Measurements from ENCODE around the gene WNT5B.
"Not testable (repeated sequence)": the region's sequence is repeated elsewhere in the genome, so short reads cannot be mapped to it uniquely, and the experiment has no call there.

WNT5B gene

GRCh38 chr12:1602706-1603105, 26.3 kb upstream of the WNT5B start:
- not testable (repeated sequence) for DNase-seq

- DNase-seq = no peak
These were observed 25.6 kb upstream of the WNT5B start for GRCh38 chr12:1603269-1603993.

DNA sequence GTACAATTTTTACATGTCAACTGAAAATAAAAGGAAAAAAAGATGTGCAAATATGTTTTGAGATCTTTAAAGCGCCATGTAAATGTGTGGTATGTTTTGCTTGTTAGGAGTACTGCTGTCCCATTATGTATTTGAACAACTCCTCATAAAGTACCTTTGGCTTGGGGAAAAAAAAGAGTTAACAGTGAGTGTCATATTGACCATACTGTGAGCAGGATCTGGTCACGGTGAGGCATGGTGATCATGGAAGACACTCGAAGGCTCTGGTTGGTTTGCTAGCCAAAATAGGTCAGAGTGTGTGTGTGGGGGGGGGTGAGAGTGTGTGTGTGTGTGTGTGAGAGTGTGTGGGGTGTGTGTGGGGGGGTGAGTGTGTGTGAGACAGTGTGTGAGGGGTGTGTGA, 24.6 kb upstream of the WNT5B start:
- DNase-seq = no peak

DNA sequence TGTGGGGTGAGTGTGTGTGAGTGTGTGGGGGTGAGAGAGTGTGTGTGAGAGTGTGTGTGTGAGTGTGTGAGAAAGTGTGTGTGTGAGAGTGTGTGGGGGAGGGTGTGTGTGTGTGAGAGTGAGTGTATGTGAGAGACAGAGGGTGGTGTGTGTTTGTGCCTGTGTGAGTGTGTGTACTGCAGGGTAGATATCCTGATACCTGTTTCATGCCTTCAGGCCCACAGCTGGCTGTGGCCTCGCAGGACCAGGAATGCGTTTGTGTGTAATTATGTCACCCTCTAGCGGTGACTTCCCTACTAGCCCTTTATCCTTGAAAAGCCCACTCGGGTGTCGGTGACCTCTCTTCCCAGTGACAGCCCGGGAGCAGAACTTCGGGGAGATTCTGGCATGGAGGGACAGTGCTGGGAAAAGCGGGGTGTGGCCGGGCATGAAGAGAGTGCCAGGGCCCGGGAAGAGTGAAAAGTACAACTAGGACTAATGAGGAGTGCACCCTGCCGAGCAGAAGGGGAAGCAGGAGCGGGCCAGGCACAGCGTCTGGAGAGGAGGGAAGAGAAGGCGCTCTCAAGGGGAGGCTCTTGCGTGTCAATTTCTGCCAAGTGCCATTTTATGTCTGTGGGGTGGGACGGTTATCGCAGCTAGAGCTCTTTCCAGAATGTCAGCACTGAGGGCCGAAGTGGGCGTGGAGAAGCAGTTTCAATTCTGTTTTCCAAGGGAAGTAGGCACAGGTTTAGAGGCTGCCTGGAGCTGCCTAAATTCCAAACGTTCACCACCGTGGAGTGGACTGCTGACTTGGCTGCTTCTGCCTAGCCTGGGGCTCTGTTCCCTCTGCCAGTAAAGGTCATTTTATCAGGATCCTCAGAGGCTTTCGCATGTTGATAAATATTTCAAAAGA, 23.7 kb upstream of the WNT5B start:
- DNase-seq = peak; percentile 67 to 76

- DNase-seq = peak; percentile 54 to 75
These were observed 22.9 kb upstream of the WNT5B start for GRCh38 chr12:1606021-1606622.

GRCh38 chr12:1607940-1608712, 20.9 kb upstream of the WNT5B start:
- DNase-seq = no peak

- DNase-seq = no peak
These were observed 20.3 kb upstream of the WNT5B start for GRCh38 chr12:1608713-1609119.

DNA sequence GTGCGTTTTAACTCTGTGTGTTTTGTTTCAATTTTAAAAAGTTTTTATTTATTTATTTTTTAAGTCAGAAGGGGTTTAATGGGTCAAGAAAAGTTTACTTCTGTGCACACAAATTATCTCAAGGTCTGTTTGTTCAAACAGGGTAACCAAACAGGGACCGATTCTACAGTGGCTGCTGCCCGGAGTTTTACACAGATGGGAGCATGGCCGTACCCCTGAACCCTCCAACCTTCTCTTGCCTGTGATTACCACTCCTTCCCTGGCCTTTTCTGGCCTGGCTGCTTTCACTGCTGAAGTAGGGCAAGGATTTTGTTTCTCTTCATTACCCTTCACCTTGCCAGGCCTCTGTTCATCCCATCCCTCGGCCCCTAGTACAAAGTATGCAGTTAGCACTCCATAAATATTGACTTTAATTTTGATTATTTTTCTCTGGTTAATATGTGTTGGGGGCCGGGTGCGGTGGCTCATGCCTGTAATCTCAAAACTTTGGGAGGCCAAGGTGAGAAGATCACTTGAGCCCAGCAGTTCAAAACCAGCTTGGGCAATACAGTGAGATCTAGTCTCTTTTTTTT, 18.9 kb upstream of the WNT5B start:
- DNase-seq = no peak

DNA sequence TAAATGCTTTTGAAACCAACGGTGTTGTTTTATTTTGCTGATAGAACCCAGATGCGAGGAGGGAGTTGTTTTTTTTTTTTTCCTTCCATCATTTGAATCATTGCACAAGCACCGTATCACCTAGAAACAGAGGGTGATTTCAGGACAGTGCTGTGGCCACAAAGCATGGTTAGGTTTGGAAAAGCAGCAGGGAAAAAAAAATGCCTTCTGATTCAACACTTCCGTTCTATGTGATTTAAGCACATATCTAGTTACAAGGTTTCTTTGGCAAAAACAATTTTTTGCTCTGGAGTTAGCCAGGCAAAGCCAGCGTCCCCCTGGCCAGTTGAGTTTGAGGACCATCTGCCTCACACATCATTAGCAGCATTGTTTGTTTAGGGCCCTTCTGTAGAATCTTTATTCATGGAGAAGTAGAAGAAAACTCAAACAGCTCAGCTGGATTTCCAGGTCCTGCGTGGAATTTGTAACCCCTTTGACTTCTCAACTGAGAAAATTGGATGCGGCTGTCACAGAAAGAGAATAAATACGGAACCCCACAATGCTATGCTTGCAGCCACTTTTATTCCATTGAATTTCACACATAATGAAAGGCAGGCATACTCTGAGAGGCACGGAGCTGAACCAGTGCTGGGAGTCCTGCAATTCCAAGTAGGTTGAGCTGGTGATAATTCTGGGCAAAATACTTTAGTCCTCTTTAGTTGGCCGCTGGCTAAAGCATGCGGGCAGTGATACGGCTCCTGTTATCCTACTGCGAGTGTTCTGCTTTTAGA, 17.0 kb upstream of the WNT5B start:
- DNase-seq = no peak

DNA sequence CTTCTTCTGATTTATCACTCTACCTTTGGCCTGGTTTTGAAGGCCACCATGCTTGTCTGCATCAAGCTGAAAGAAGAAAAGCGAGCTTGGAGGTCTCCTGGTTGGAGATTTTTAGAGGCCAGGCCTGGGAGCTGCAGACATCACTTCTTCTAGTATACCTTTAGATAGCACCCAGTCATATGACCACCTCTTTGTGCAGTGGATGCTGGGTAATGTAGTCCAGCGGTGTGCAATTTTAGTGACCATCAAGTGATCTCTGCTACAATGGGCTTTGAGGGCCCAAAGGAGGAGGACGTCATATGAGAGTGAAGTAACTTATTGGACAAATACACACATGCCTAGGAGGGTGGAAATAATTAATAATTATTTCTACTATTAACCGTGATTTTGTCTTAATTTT, 15.2 kb upstream of the WNT5B start:
- no peak for DNase-seq

- no peak for DNase-seq
These were observed 14.7 kb upstream of the WNT5B start for GRCh38 chr12:1614360-1614759.

DNA sequence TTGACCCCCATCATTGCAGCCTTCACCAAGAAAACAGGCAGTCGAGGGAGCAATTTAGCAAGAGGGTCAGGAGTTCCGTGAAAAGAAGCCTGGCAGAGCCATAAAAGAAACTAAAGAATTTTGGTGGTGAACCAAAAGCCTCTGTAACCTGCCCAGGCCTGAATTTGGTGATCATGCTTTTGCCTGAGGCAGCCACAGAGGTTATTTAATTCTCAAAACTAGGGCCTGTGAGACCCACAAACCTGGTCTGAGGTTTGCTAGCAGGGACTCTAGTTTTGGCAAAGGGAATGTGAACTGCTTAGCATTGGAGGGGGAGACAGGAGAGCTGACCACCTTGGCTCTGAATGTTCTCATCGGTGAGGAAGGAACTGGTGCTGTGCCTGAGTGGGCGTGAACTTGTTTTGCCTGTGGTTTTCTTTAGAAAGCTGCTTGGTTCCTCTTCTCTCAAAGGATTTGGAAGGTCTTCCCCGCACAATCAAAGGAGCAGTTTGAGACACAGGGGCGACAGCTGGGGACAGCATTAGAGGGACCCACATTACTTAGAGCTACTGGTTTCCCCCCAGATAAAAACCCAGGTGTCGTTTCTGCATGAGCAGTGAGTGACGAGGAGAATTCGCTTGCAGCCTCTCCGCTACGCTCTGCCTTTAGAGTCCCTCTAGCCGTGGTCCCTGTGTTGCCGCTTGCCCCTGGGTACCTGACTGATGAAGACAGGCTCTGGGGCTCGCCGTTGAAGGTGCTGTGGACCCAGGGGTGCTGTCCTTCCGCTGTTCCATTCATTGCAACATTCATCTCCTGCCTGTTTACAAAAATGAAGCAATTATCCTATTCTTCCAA, 12.6 kb upstream of the WNT5B start:
- peak in 1 of 2 donors; percentile 35 for DNase-seq

DNA sequence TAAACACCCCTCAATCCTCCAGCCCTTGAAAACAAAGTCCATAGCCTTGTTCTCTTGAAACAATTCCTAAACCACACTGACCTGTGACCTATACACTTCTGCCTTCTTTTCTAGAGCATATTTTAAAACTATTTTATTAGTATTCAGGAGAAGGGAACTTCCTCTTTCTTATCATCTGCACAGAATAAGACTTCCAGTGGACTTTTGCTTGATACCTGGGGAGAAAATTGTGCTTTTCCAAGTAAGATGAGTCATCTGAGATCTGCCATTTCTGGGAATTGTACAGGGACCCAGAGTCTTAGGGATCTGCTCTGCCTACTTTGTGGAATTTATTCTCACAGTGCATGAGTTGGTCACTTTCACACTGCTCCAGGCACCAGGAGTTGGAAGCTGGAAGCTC, 10.5 kb upstream of the WNT5B start:
- DNase-seq = no peak

DNA sequence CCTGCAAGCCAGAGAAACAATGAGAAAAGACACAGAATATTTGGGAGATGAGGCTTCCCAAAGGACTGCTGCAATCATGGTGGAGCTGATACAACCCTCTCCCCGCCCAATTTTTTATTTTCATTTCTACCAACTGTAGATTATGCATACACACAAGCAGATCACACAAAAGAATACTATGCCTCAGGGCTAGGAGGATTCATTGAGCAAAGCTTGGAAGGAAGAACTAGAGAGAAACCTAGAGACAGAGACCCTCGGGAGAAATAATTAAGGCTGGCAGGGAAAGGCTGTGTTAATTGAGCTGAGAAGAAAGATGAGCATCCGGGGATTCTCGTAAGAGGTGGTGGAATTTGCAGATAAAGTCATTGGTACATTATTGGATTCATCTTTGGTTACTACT, 9.9 kb upstream of the WNT5B start:
- no peak for DNase-seq

- no peak for DNase-seq
These were observed 9.4 kb upstream of the WNT5B start for GRCh38 chr12:1619587-1619986.

DNA sequence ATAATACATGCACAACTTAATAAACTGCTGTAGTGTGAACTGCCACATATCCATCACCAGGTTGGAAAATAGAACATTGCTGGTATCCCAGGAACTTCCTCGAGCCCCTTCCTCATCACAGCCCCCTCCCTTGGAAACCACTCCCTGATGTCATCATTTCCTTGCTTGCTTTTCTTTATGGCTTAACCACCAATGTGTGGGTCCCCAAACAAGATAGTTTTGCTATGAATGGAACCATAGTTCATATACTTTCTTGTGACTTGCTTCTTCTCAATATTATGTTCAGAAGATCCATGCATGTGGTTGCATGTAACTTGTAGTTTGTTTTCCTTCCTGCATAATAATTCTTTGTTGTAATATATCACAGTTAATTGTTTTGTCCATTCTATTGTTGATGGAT, 8.9 kb upstream of the WNT5B start:
- no peak for DNase-seq

DNA sequence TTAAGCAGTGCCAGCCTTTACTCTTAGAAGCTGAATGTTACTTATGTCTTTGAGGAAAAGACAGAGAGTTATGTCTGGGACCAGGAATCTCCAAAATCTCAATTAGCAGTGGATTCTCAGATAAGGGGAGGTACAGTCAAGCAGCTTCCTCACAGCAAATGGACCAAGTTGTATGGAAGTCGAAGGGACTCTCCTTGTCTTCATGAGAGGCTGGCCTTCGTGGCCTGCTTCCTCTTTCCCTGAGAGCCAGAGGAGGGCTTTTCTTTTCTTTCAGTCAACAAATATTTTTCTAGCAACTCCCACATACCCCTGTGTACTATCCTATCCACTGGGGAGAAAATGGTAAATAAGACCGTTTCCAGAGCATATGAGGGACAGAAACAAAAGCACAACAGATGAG, 6.6 kb upstream of the WNT5B start:
- DNase-seq = no peak

DNA sequence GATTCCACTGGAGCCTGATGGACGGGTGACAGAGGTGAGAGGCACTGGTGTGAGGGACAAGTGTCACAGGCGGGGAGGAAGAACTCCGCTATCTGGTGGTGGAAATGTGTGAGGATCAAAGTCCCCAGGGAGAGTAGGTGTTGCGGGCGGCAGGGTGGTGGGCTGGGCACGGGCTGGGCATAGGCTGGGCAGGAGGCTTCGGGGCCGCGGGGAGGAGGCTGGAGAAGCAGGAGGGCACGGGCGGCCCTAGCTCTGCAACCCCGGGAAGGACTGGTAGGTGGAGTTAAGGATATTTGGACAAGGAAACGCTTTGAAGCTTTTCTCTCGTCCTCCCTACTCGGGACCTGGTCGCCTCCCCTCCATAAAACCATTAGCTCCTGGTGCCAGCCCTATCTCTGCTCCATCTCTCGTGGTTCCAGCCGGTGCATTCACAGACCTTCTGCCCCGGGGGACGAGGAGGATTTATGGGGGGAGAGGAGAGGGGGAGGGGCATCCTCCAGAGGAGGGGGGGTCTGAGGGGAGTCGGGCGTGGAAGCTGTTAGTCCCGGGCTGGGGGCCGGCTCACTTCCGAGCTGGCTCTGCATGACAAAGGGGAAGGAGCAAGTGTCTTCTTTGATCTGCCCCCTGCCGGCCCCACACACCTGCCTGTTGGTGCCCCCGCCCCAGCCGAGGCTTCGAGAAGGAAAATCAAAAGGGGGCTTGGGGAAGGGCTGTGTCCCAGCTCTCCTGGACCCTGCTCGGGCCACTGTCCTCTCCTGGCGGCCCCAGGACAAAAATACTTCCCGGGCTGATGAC, 504 bp downstream of the WNT5B start:
- DNase-seq = no peak

GRCh38 chr12:1630133-1630826, 1.2 kb downstream of the WNT5B start:
- no peak for DNase-seq

Measured in bone marrow (tissue), 2 donors.